K562 (cell line): ENCODE results near the gene FN3K. TPM values are rescaled to one million over a fixed set of nuclear protein-coding genes. Genes with fewer than 3 reads are reported as not detected.
A peak's percentile ranks its signal among the peaks of the same experiment; 100 is the strongest.

Experiments used
- BRCA1 ChIP-seq, 2 experiments: fragments of 450-650 bp in 1 of 2; sonication (generic) in 1 of 2; formaldehyde crosslinking in 1 of 2; IDR thresholded peaks; 2 replicates each; pipeline versions ENCODE4 v1.5.0 to v1.6.1; 2017 to 2020; ENCODE audit warnings: mild to moderate bottlenecking in 1 of 2, missing genetic modification reagents in 1 of 2
- CBFA2T2 ChIP-seq: fragments of 450-650 bp; conservative IDR thresholded peaks from 2 replicates; pipeline ENCODE4 v1.6.1; 2017; ENCODE audit warnings: mild to moderate bottlenecking
- CREM ChIP-seq: IDR thresholded peaks from 2 replicates; pipeline ENCODE4 v1.6.1; 2014; ENCODE audit warnings: antibody characterized with exemption, low read depth
- LCOR ChIP-seq: sonication (generic); formaldehyde crosslinking; IDR thresholded peaks from 2 replicates; pipeline ENCODE4 v1.8.0; 2022; ENCODE audit warnings: mild to moderate bottlenecking, missing genetic modification reagents
- MYC ChIP-seq, 2 experiments: fragments of 250-450 bp in 1 of 2; sonication (Bioruptor Pico) in 1 of 2; IDR thresholded peaks; 2 replicates each; pipeline versions ENCODE4 v1.5.1 to v1.6.1; 2012 to 2021; ENCODE audit warnings: low read depth in 2 of 2, borderline replicate concordance in 1 of 2, improper control_type of control experiment in 1 of 2, low read length in 1 of 2, mild to moderate bottlenecking in 1 of 2, moderate library complexity in 1 of 2
- PHF21A ChIP-seq: fragments of 450-650 bp; IDR thresholded peaks from 2 replicates; pipeline ENCODE4 v1.6.1; 2017; ENCODE audit warnings: low read depth, borderline replicate concordance
- POLR2G ChIP-seq: fragments of 200-400 bp; formaldehyde crosslinking; IDR thresholded peaks from 2 replicates; pipeline ENCODE4 v1.6.1; 2017; ENCODE audit warnings: low read depth, mild to moderate bottlenecking, antibody characterized with exemption, low read length, moderate library complexity
- PURB ChIP-seq: sonication (generic); formaldehyde crosslinking; IDR thresholded peaks from 2 replicates; pipeline ENCODE4 v1.9.0; 2021; ENCODE audit warnings: low read depth, mild to moderate bottlenecking, missing genetic modification reagents
- PYGO2 ChIP-seq: fragments of 450-650 bp; IDR thresholded peaks from 2 replicates; pipeline ENCODE4 v1.6.1; 2016; ENCODE audit warnings: mild to moderate bottlenecking, missing genetic modification characterization, moderate library complexity, missing compliant biosample characterization
- TSC22D4 ChIP-seq: fragments of 450-650 bp; IDR thresholded peaks from 2 replicates; pipeline ENCODE4 v1.6.1; 2016; ENCODE audit warnings: missing genetic modification characterization, missing biosample characterization, control low read depth
- ZNF146 ChIP-seq: IDR thresholded peaks from one replicate; pipeline ENCODE4 v1.6.1; 2018; ENCODE audit warnings: missing compliant biosample characterization; ENCODE audit not compliant: unreplicated experiment
- polyA plus RNA-seq, 8 experiments: library from polyadenylated mRNA; depleted of rRNA in 4 of 8; stranded (reverse) in 5 of 8; unstranded in 3 of 8; fragments of >200 nt; fragmentation: Nextera tagmentation in 2 of 8; fragmentation: Illumina TruSeq in 1 of 8; extraction: Ambion mirVana in 2 of 8; extraction: Trizol in 1 of 8; gene quantifications; 2 replicates each; pipeline versions ENCODE4 v1.2.1 to v1.2.3, GENCODE V29; 2011 to 2014; ENCODE audit warnings: inconsistent platforms in 1 of 8, missing spikeins in 1 of 8
- total RNA-seq, 7 experiments: library from RNA; depleted of rRNA in 6 of 7; stranded (reverse); fragments of >200 nt in 6 of 7; fragmentation: Illumina TruSeq in 2 of 7; extraction: Trizol in 2 of 7; gene quantifications; 2 replicates each; pipeline versions ENCODE4 v1.2.1 to v1.2.3, GENCODE V29; 2011 to 2021; ENCODE audit warnings: low replicate concordance in 1 of 7
- TF ChIP-seq, protein P1 (sequence below), 2 experiments: fragments of 450-650 bp; formaldehyde crosslinking in 1 of 2; IDR thresholded peaks; 2 replicates each; pipeline versions ENCODE4 v1.4.0 to v1.6.1; 2014 to 2020; ENCODE audit warnings: mild to moderate bottlenecking in 2 of 2, borderline replicate concordance in 1 of 2, low read depth in 1 of 2
- TF ChIP-seq, protein P2 (sequence below): fragments of 450-650 bp; IDR thresholded peaks from 2 replicates; pipeline ENCODE4 v1.6.1; 2016; ENCODE audit warnings: missing biosample characterization, missing genetic modification characterization

FN3K gene
- total and polyA plus RNA-seq, 9 of the 15 experiments (the other 6 are each of a cell fraction or from before 2014, with no cell fraction given): 0.08 to 22.7 (median 3.8) TPM

DNA sequence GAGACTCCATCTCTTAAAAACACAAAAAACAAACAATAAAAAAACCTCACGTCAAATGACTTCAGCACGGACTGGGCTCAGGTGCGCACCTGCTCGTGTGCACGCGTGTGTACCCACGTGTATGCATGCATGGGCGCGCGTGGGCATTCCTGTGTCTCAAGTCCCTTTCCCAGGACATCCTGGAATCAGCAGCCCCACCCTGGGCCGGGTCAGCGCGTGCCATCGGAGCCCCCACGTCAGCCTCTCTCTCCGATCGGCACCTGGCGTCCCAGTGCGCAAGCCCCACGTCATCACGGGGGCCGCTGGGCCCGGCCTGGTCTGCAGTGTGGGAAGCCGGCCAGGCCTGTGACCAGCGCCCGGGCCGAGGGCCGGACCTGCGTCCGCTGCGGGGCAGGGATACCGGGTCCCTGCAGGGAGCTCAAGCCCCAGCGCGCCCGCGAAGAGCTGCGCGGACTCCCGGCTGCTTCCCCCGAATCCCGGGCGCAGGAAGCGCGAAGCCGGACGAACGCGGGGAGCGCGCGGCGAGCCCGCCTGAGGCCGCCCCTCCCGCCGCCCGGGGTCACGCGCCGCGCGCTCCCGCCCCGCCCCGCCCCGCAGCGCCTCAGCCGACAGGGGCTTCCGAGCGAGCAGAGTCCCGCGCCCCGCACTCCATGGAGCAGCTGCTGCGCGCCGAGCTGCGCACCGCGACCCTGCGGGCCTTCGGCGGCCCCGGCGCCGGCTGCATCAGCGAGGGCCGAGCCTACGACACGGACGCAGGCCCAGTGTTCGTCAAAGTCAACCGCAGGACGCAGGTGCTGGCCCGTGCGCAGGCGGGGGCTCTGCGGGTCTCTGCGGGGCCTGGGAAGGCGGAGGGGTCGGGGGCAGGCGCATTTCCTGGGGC, at the start of gene FN3K (continued):
- TF ChIP-seq, protein P1, sequence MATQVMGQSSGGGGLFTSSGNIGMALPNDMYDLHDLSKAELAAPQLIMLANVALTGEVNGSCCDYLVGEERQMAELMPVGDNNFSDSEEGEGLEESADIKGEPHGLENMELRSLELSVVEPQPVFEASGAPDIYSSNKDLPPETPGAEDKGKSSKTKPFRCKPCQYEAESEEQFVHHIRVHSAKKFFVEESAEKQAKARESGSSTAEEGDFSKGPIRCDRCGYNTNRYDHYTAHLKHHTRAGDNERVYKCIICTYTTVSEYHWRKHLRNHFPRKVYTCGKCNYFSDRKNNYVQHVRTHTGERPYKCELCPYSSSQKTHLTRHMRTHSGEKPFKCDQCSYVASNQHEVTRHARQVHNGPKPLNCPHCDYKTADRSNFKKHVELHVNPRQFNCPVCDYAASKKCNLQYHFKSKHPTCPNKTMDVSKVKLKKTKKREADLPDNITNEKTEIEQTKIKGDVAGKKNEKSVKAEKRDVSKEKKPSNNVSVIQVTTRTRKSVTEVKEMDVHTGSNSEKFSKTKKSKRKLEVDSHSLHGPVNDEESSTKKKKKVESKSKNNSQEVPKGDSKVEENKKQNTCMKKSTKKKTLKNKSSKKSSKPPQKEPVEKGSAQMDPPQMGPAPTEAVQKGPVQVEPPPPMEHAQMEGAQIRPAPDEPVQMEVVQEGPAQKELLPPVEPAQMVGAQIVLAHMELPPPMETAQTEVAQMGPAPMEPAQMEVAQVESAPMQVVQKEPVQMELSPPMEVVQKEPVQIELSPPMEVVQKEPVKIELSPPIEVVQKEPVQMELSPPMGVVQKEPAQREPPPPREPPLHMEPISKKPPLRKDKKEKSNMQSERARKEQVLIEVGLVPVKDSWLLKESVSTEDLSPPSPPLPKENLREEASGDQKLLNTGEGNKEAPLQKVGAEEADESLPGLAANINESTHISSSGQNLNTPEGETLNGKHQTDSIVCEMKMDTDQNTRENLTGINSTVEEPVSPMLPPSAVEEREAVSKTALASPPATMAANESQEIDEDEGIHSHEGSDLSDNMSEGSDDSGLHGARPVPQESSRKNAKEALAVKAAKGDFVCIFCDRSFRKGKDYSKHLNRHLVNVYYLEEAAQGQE (IDR thresholded peaks at IDR 0.05; ENCODE audit: borderline replicate concordance): no peak
- TF ChIP-seq, protein P1 (CRISPR knock-in tag; IDR thresholded peaks at IDR 0.05; ENCODE audit: low read depth): no peak
- TF ChIP-seq CBFA2T2 (no peak), MYC (IDR thresholded peaks at IDR 0.05; ENCODE audit: low read depth, low read length) (peak; percentile 35; the same call in 1 of the 2 replicates), MYC (CRISPR knock-in tag; IDR thresholded peaks at IDR 0.05; ENCODE audit: borderline replicate concordance, low read depth) (no peak), TSC22D4 (tag) (no peak), LCOR (CRISPR knock-in tag) (no peak), PYGO2 (tag) (no peak), PHF21A (no peak), PURB (no peak), CREM (peak; percentile 88), BRCA1 (IDR thresholded peaks at IDR 0.05) (no peak), BRCA1 (CRISPR knock-in tag; IDR thresholded peaks at IDR 0.05) (no peak), ZNF146 (no peak), POLR2G (peak; percentile 90)
- TF ChIP-seq, protein P2, sequence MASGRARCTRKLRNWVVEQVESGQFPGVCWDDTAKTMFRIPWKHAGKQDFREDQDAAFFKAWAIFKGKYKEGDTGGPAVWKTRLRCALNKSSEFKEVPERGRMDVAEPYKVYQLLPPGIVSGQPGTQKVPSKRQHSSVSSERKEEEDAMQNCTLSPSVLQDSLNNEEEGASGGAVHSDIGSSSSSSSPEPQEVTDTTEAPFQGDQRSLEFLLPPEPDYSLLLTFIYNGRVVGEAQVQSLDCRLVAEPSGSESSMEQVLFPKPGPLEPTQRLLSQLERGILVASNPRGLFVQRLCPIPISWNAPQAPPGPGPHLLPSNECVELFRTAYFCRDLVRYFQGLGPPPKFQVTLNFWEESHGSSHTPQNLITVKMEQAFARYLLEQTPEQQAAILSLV: no peak
